Suprapubic skin (tissue), 4 donors: ENCODE measurements around the gene SORCS2. TPM values are rescaled to one million over a fixed set of nuclear protein-coding genes. Genes with fewer than 3 reads are reported as not detected.
A peak's percentile ranks its signal among the peaks of the same experiment; 100 is the strongest.

ENCODE experiments used
- DNase-seq, 2 donors: peaks; one replicate each; pipeline ENCODE4 v3.0.0-alpha.2; 2019; ENCODE audit warnings: low spot score in 2 of 2
- H3K27ac ChIP-seq: fragments of 200-600 bp; sonication (generic); one replicate; pipeline ENCODE4 v1.5.1; 2019
- H3K27me3 ChIP-seq: fragments of 200-600 bp; sonication (generic); one replicate; pipeline ENCODE4 v1.5.1; 2019
- H3K36me3 ChIP-seq: fragments of 200-600 bp; sonication (generic); one replicate; pipeline ENCODE4 v1.5.1; 2019
- H3K4me1 ChIP-seq: fragments of 200-600 bp; sonication (generic); one replicate; pipeline ENCODE4 v1.5.1; 2019
- H3K4me3 ChIP-seq: fragments of 200-600 bp; sonication (generic); one replicate; pipeline ENCODE4 v1.5.1; 2019; ENCODE audit warnings: mild to moderate bottlenecking
- H3K9me3 ChIP-seq: fragments of 200-600 bp; sonication (generic); one replicate; pipeline ENCODE4 v1.5.1; 2019
- CTCF ChIP-seq, 2 donors: fragments of 200-600 bp in 1 of 2; fragments of 450-650 bp in 1 of 2; sonication (generic) in 1 of 2; IDR thresholded peaks; one replicate each; pipeline ENCODE4 v1.5.1; 2016 to 2019; ENCODE audit warnings: antibody characterized with exemption in 2 of 2, mild to moderate bottlenecking in 1 of 2, moderate library complexity in 1 of 2
- EP300 ChIP-seq: sonication (generic); formaldehyde crosslinking; IDR thresholded peaks from one replicate; pipeline ENCODE4 v1.6.1; 2017; ENCODE audit warnings: antibody characterized with exemption
- POLR2A ChIP-seq, 2 donors: fragments of 450-650 bp; IDR thresholded peaks; one replicate each; pipeline ENCODE4 v1.6.1; 2017; ENCODE audit warnings: antibody characterized with exemption in 2 of 2, mild to moderate bottlenecking in 2 of 2, moderate library complexity in 2 of 2
- POLR2AphosphoS5 ChIP-seq, 3 donors: sonication (generic); formaldehyde crosslinking; IDR thresholded peaks; one replicate each; pipeline ENCODE4 v1.6.1; 2017; ENCODE audit warnings: antibody characterized with exemption in 3 of 3
- WGBS: methylation state at CpG from one replicate; pipeline ENCODE4 v1.1.5; 2018; 5-methylcytosine and 5-hydroxymethylcytosine counted together
- total RNA-seq, 4 donors: library from RNA; depleted of rRNA; stranded (reverse); fragments of >200 nt; gene quantifications; one replicate each; pipeline ENCODE4 v1.1.0, GENCODE V29; 2016

SORCS2 gene
- total RNA-seq, 4 donors from 2014 or later: 0.94 to 4.6 (median 1.3) TPM

DNA sequence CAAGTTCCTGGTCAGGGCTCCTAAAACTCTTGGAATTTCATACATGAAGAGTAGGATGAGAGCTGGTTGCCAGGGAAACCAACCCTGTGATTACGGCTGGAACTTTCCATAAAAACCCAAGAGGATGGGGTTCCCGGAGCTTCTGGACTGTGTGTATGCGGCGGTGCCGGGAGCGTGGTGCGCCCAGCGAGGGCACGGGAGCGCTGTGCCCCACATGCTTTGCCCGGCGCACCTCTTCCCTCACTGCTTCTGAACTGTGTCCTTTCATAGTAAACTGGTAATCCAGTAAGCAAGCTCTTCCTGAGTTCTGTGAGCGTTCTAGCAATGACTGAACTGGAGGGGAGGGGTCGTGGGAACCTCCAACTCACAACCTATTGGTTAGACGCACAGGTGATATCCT lies 594.7 kb downstream of the SORCS2 start:
- Histone ChIP-seq H3K4me3 (no peak overlapping the region), H3K27me3 (no peaks in the 10 kb centered on the region), H3K4me1 (no peaks in the 10 kb centered on the region), H3K9me3 (no peaks in the 10 kb centered on the region), H3K36me3 (peaks cover 27% of the 10 kb centered on the region), H3K27ac (no peak overlapping the region)
- TF ChIP-seq POLR2A (IDR thresholded peaks at IDR 0.05) (no peak), CTCF (IDR thresholded peaks at IDR 0.05) (no peak), POLR2AphosphoS5 (IDR thresholded peaks at IDR 0.05) (no peak), EP300 (no peak)
- 97% methylated on average over 14 of the region's 15 CpGs for WGBS
- DNase-seq: peak in 1 of 2 donors; percentile 40

GRCh38 chr4:7787681-7788141 lies 595.4 kb downstream of the SORCS2 start:
- H3K36me3 ChIP-seq: peaks cover 29% of the 10 kb centered on the region

GRCh38 chr4:7788193-7788592 lies 595.9 kb downstream of the SORCS2 start:
- no peak overlapping the region for H3K4me3 ChIP-seq
- peaks cover 31% of the 10 kb centered on the region for H3K36me3 ChIP-seq
- no peaks in the 10 kb centered on the region for H3K4me1 ChIP-seq
- 91% methylated on average over 17 of the region's 17 CpGs for WGBS
- H3K27ac ChIP-seq: no peak overlapping the region
- H3K9me3 ChIP-seq: no peaks in the 10 kb centered on the region
- no peaks in the 10 kb centered on the region for H3K27me3 ChIP-seq
- DNase-seq: peak in 1 of 2 donors; percentile 21
- TF ChIP-seq POLR2AphosphoS5 (IDR thresholded peaks at IDR 0.05): no peak
- no peak for TF ChIP-seq POLR2A (IDR thresholded peaks at IDR 0.05)
- no peak for TF ChIP-seq CTCF (IDR thresholded peaks at IDR 0.05)
- no peak for TF ChIP-seq EP300

More at GRCh38 chr4:7787681-7788141, 595.4 kb downstream of the SORCS2 start:
- no peak overlapping the region for H3K4me3 ChIP-seq
- peak in 1 of 2 donors; percentile 54 for DNase-seq
- TF ChIP-seq POLR2A (IDR thresholded peaks at IDR 0.05): no peak
- no peak for TF ChIP-seq POLR2AphosphoS5 (IDR thresholded peaks at IDR 0.05)
- no peak for TF ChIP-seq EP300
- no peak for TF ChIP-seq CTCF (IDR thresholded peaks at IDR 0.05)
- no peak overlapping the region for H3K27ac ChIP-seq
- no peaks in the 10 kb centered on the region for H3K9me3 ChIP-seq
- H3K4me1 ChIP-seq: no peaks in the 10 kb centered on the region
- no peaks in the 10 kb centered on the region for H3K27me3 ChIP-seq
- WGBS: 86% methylated on average over 15 of the region's 30 CpGs

- peak in 1 of 2 donors; percentile 67 for DNase-seq
- Histone ChIP-seq H3K27ac (no peak overlapping the region), H3K4me3 (no peak overlapping the region), H3K27me3 (no peaks in the 10 kb centered on the region), H3K36me3 (peaks cover 33% of the 10 kb centered on the region), H3K9me3 (no peaks in the 10 kb centered on the region), H3K4me1 (no peaks in the 10 kb centered on the region)
- TF ChIP-seq POLR2A (IDR thresholded peaks at IDR 0.05): no peak
- no peak for TF ChIP-seq EP300
- TF ChIP-seq CTCF (IDR thresholded peaks at IDR 0.05): no peak
- TF ChIP-seq POLR2AphosphoS5 (IDR thresholded peaks at IDR 0.05): no peak
- WGBS: 81% methylated on average over 12 of the region's 13 CpGs
Observed at GRCh38 chr4:7788694-7789425, 596.5 kb downstream of the SORCS2 start.

- Histone ChIP-seq H3K9me3 (no peaks in the 10 kb centered on the region), H3K36me3 (peaks cover 31% of the 10 kb centered on the region), H3K4me3 (no peak overlapping the region), H3K27me3 (no peaks in the 10 kb centered on the region), H3K27ac (no peak overlapping the region), H3K4me1 (no peaks in the 10 kb centered on the region)
- 61% methylated on average over 2 of the region's 2 CpGs for WGBS
- TF ChIP-seq CTCF (IDR thresholded peaks at IDR 0.05): no peak
- DNase-seq: no peak
Observed at GRCh38 chr4:7790023-7790422, 597.7 kb downstream of the SORCS2 start.
